Fibroblast of villous mesenchyme (primary cell): ENCODE measurements around the gene INHBC. TPM values are rescaled to one million over a fixed set of nuclear protein-coding genes. Genes with fewer than 3 reads are reported as not detected.
A peak's percentile ranks its signal among the peaks of the same experiment; 100 is the strongest.

Source experiments
- DNase-seq: peaks from one replicate; pipeline ENCODE4 v3.0.0-alpha.2; 2010; ENCODE audit warnings: low read depth
- H3K4me3 ChIP-seq: 2 replicates; pipeline ENCODE4 v1.5.1; 2011; ENCODE audit warnings: low read depth, mild to moderate bottlenecking, low read length
- total RNA-seq: library from RNA; depleted of rRNA; stranded (reverse); fragments of >200 nt; gene quantifications from 2 replicates; pipeline ENCODE4 v1.2.3, GENCODE V29; 2012
- TF ChIP-seq, protein P1 (sequence below): IDR thresholded peaks from 2 replicates; pipeline ENCODE4 v1.5.1; 2012; ENCODE audit warnings: low read depth, mild to moderate bottlenecking, low read length; ENCODE audit not compliant: insufficient read depth

Gene INHBC, protein sequence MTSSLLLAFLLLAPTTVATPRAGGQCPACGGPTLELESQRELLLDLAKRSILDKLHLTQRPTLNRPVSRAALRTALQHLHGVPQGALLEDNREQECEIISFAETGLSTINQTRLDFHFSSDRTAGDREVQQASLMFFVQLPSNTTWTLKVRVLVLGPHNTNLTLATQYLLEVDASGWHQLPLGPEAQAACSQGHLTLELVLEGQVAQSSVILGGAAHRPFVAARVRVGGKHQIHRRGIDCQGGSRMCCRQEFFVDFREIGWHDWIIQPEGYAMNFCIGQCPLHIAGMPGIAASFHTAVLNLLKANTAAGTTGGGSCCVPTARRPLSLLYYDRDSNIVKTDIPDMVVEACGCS
- under 0.01 TPM in 1 of 2 replicates, not detected in the other for total RNA-seq

DNA sequence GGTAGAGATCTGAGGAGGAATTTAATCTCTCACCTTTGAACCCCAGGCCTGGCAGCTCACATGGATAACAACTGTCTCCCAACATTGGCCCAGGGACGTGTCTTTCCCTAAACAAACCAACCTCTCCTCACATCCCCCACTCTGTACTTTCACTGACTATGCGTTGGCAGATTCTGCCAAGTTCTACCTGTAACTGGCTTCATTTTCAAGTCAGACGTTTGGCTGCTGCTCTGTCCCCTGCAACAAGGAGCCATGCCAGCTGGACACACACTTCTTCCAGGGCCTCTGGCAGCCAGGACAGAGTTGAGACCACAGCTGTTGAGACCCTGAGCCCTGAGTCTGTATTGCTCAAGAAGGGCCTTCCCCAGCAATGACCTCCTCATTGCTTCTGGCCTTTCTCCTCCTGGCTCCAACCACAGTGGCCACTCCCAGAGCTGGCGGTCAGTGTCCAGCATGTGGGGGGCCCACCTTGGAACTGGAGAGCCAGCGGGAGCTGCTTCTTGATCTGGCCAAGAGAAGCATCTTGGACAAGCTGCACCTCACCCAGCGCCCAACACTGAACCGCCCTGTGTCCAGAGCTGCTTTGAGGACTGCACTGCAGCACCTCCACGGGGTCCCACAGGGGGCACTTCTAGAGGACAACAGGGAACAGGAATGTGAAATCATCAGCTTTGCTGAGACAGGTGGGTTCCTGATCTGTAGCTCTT is at the start of gene INHBC:
Gene INHBC, plus strand, starts transcription at position 268 of the 707 bp plus-strand sequence. Its CDS starts 103 bp downstream, at position 371.
- TF ChIP-seq, protein P1, sequence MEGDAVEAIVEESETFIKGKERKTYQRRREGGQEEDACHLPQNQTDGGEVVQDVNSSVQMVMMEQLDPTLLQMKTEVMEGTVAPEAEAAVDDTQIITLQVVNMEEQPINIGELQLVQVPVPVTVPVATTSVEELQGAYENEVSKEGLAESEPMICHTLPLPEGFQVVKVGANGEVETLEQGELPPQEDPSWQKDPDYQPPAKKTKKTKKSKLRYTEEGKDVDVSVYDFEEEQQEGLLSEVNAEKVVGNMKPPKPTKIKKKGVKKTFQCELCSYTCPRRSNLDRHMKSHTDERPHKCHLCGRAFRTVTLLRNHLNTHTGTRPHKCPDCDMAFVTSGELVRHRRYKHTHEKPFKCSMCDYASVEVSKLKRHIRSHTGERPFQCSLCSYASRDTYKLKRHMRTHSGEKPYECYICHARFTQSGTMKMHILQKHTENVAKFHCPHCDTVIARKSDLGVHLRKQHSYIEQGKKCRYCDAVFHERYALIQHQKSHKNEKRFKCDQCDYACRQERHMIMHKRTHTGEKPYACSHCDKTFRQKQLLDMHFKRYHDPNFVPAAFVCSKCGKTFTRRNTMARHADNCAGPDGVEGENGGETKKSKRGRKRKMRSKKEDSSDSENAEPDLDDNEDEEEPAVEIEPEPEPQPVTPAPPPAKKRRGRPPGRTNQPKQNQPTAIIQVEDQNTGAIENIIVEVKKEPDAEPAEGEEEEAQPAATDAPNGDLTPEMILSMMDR = no peak
- H3K4me3 ChIP-seq = no peak within 1 kb of the TSS
- DNase-seq = no peak

DNA sequence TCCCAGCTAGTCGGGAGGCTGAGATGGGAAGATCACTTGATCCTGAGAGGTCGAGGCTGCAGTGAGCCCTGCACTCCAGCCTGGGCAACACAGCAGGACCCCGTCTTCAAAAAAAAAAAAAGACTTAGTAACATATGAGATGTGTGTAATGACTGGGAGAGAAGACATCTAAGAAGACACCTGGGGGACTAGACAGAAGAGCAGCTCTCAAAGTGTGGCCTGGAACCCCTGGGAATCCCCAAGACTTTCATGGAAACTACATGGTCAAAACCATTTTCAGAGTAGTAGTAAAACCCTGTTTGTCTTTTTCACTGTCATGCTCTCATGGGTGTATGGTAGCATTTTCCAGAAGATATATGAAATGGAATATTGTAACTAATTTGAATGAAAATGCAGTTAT is 49.0 kb upstream of the INHBC start:
- TF ChIP-seq, protein P1 = no peak
- no peak for DNase-seq
- H3K4me3 ChIP-seq = no peak overlapping the region

DNA sequence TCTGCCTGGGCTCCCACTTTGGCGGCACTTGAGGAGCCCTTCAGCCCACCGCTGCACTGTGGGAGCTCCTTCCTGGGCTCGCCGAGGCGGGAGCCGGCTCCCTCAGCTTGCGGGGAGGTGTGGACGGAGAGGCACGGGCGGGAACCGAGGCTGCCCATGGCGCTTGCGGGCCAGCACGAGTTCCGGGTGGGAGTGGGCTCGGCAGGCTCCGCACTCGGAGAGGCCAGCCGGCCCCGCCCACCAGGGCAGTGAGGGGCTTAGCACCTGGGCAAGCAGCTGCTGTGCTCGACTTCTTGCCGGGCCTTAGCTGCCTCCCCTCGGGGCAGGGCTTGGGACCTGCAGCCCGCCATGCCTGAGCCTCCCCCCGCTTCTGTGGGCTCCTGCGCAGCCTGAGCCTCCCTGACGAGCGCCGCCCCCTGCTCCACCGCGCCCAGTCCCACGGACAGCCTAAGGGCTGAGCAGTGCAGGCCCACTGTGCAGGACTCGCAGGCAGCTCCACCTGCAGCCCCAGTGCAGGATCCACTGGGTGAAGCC is 48.3 kb upstream of the INHBC start:
- TF ChIP-seq, protein P1 = no peak
- no peak for DNase-seq
- H3K4me3 ChIP-seq = no peak overlapping the region

GRCh38 chr12:57388425-57388824 is 46.2 kb upstream of the INHBC start:
- H3K4me3 ChIP-seq = no peak overlapping the region
- DNase-seq = no peak
- TF ChIP-seq, protein P1 = no peak

GRCh38 chr12:57389033-57389432 is 45.6 kb upstream of the INHBC start:
- H3K4me3 ChIP-seq = no peak overlapping the region
- TF ChIP-seq, protein P1 = no peak
- peak; percentile 66 for DNase-seq

- DNase-seq = no peak
- TF ChIP-seq, protein P1 = no peak
- H3K4me3 ChIP-seq = no peak overlapping the region
These were observed 44.4 kb upstream of the INHBC start for GRCh38 chr12:57390174-57390573.
